AG09309 (cell line): ENCODE results near the gene RRBP1.

Experiments
- DNase-seq: peaks from one replicate; pipeline ENCODE4 v3.0.0-alpha.2; 2010; ENCODE audit warnings: low read depth
- H3K4me3 ChIP-seq: 2 replicates; pipeline ENCODE4 v1.5.1; 2011; ENCODE audit warnings: mild to moderate bottlenecking, low read depth, low read length, moderate library complexity; ENCODE audit not compliant: control insufficient read depth
- TF ChIP-seq, protein P1 (sequence below): IDR thresholded peaks from 2 replicates; pipeline ENCODE4 v1.5.1; 2011; ENCODE audit warnings: mild to moderate bottlenecking, low read depth, low read length, inconsistent platforms; ENCODE audit not compliant: insufficient read depth, control insufficient read depth; ENCODE audit errors: missing control alignments

RRBP1 gene

DNA sequence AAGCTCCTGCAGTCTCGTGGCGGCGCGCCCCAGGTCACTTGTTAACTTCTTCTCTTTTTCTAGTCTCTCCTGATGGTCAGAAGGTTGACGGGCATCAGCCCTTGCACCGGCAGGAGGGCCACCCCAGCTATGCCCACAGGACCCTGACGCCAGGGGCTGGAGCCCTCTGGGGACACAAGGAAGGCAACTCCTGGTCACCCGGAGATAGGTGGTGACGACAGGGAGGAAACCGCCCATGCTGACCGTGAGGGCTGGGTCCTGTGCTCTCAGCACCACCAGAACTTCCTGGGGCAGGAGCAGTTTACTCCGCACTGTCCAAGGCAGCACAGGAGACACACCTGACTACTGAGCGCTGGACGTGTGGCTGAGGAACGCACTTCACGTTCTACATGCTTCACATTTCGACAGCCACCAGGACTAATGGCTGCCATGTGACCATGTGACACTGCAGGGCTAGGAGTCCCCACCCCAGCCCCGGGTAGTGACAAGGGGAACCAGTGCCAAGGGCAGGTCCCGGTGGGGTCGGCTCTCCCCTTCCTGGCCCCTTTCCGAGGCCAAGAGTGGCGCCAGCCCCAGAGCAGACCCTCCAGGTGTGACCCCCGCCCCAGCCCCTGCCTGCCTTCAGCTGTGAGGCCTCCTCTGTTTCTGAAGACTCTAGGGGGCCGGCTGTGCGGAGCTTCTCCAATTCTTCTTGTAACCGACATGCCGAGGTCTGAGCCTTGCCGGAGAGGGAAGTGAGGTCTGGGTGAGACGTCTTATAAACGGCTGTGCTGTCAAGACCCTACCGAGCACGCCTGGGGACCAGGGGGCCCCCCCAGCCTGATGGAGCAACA is 67.0 kb downstream of the RRBP1 start:
- TF ChIP-seq, protein P1, sequence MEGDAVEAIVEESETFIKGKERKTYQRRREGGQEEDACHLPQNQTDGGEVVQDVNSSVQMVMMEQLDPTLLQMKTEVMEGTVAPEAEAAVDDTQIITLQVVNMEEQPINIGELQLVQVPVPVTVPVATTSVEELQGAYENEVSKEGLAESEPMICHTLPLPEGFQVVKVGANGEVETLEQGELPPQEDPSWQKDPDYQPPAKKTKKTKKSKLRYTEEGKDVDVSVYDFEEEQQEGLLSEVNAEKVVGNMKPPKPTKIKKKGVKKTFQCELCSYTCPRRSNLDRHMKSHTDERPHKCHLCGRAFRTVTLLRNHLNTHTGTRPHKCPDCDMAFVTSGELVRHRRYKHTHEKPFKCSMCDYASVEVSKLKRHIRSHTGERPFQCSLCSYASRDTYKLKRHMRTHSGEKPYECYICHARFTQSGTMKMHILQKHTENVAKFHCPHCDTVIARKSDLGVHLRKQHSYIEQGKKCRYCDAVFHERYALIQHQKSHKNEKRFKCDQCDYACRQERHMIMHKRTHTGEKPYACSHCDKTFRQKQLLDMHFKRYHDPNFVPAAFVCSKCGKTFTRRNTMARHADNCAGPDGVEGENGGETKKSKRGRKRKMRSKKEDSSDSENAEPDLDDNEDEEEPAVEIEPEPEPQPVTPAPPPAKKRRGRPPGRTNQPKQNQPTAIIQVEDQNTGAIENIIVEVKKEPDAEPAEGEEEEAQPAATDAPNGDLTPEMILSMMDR = no peak
- H3K4me3 ChIP-seq = no peak overlapping the region
- no peak for DNase-seq

DNA sequence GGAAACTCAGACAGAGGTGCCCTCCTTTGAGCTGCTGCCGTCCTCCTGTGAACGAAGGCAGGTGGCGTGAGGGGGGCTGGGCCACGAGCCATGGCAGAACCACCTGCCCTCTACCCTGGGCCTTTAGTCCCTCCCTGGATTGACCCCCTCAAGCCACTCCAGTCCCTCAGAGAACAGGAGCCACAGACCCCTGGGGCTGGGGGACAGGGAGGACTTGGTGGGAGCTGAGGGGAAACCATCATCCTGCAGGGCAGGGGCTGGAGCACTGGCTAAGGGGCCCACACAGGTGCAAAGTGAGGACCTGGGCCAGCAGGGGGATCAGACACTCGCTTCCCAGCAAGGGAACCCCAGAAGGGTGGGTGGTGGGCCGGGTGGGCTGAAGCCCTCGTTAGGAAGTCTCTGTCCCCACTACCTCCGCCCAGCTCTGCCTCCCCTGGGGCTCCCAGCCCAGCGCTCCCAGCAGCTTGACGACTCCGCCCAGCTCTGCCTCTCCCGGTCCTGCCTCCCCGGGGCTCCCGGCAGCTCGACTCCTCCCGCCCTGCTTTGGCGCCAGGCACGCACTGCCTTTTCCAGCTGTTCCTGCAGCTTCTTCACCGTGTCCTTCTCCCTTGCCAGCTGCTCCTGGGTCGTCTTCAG is 67.7 kb downstream of the RRBP1 start:
- TF ChIP-seq, protein P1 = no peak
- H3K4me3 ChIP-seq = no peak overlapping the region
- DNase-seq = no peak

DNA sequence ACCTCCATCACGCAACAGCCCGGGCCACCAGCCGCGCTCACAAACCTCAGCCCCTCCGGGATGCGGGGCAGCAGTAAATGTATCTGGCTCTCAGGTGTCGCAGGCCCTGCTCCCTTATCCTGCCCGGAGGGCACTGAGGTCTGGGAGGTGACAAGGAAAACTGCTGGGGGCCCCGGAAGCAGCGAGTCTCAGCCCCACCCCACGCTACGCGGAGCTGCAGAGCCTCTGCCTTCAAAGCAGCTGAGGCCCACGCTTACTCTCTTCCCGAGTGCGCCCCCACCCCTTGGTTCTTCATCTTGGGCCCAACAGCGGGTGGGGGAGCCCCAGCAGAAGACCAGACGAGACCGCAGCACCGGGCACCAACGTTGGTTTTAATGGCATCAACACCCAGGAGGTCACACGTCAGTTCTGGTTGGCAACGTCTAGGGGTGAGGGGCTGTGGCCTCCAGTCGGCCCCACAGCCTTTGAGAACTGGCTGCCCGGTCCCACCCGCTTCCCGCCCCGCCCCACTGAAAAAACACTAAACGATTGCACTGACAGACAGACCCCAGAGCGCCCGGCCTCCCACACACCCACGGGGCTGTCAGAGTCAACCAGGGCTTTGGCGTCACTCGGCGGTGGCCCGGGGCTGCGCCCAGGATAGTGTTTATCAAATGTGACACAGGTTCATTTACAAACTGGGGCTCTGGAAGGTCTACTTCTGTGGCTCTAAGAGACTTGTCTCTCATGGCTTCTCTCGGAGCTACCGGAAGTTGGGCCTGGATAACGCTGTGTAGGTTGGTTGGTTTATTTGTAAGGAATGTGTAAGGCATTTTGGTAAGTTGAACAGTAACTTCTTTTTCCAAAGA is 68.5 kb downstream of the RRBP1 start:
- no peak overlapping the region for H3K4me3 ChIP-seq
- TF ChIP-seq, protein P1 = no peak
- no peak for DNase-seq

DNA sequence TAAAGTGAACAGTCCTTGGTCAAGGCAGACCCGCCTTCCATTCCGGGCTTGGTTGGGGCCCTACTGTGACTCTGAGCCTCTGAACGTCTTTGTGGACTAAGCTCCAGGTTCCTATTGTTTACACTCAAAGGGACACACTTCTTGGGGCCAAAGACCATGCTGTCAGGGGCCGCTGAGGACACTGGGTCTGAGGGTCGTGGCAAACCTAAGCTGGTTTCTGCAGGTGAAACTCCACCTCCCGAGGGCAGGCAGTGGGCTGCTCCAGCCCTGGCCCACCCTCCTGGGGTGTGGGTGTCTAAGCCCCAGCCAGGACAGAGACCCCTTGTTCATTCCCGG is 69.1 kb downstream of the RRBP1 start:
- H3K4me3 ChIP-seq = no peak overlapping the region
- TF ChIP-seq, protein P1 = no peak
- no peak for DNase-seq

DNA sequence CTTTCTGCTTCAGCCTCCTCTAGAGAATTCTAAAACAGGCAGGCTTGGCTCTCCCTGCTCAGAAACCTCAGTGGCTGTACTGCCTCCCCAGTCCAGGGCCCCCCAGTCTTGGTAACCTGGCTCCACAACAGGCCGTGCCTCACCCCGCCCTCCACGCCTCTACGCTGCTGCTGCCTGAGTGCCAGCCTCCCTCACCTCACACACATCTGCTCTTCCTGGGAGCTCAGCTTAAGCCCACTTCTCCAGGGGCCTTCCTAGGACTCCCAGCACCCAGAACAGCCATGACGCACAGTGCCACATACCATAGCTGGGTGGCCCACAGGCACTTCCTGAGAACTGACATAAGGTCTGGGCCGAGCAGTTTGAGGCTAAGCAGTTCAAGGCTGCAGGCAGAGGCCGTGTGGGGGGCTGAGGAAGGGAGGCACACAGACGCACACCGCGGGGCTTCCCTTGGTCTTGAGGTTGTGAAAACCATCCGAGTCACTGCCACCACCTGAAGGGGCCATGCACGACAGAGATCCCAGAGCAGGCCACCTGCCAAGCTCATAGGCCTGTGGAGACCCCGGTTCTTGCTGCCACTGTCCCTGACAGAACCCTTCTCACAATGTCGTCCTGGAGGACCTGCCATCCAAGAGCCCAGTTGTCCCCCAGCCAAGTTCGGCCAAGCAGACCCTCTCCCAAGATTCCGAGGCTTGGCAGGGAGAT is 69.6 kb downstream of the RRBP1 start:
- TF ChIP-seq, protein P1 = no peak
- peak; percentile 41 for DNase-seq
- no peak overlapping the region for H3K4me3 ChIP-seq
